GM19324 (cell line): ENCODE data around the gene PON2.
"Not testable (repeated sequence)": the region's sequence is repeated elsewhere in the genome, so short reads cannot be mapped to it uniquely, and the experiment has no call there.

Source experiments
- ATAC-seq: cut with Tn5 transposase; IDR thresholded peaks from one replicate; pipeline ENCODE4 v1.9.1; 2021; ENCODE audit warnings: mild to moderate bottlenecking, moderate library complexity; ENCODE audit not compliant: unreplicated experiment, low FRiP score

PON2 gene

DNA sequence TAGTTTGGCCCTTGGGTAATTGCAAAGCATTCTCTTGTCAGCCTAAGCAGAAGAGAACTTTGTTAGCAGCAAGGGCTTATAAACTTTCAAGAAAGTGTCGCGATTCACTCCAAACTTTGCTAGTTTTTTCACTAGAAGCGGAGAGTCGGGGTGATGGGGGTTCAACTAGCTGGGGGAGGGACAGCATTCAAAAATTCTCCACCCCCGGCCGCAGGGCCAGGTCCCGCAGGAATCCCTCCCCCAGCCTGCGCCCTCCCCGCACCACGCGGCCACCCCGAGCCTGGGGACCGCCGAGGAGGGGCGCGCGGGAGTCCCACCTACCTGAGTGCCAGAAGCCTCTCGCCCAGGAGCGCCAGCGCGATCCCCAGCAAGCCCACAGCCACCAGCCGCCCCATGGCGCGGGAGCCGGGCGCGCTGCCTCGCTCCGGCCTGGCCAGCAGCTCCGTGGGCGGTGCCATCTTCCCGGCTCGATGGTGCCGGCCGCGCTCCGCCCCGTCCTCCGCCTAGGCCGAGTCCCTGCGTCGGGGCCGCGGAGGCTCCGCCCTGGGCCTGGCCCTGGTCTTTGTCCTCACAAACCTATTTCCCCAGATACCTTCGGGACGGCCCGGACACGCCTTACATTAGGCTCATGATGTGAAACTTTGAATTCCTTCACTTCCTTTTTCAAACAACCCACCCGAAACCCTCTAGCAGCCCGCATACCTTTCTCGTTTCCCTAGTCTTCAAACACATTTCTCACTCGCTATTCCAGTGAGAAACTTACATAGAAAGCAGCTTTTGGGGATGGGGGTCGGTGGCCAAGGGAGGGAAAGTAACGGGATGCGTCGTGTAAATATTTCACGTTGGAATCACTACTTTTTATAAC, at the start of gene PON2:
PON2 (minus strand) TSS at position 472 of the 865 bp plus-strand sequence; CDS start at position 395, 77 bp downstream.
- ATAC-seq: peak; percentile 99

DNA sequence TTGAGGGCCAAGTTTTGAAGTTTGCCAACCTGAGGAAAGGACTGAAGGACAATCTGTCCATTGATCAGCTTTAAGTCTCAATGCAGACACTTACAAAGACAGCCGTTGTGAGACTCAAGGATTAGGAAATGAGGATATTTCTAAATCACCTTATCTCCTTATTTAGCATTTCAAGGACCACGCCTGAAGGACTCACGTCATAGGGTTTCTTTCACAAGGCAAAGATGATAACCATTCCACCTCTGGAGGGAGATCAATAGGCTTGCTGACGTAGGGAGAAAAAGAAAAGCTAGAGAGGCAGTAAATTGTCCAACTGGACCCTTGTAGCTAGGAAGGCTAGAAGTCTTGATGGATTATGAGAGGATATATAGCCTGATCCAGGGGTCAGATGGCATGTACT, 47.6 kb upstream of the PON2 start:
- no peak for ATAC-seq

DNA sequence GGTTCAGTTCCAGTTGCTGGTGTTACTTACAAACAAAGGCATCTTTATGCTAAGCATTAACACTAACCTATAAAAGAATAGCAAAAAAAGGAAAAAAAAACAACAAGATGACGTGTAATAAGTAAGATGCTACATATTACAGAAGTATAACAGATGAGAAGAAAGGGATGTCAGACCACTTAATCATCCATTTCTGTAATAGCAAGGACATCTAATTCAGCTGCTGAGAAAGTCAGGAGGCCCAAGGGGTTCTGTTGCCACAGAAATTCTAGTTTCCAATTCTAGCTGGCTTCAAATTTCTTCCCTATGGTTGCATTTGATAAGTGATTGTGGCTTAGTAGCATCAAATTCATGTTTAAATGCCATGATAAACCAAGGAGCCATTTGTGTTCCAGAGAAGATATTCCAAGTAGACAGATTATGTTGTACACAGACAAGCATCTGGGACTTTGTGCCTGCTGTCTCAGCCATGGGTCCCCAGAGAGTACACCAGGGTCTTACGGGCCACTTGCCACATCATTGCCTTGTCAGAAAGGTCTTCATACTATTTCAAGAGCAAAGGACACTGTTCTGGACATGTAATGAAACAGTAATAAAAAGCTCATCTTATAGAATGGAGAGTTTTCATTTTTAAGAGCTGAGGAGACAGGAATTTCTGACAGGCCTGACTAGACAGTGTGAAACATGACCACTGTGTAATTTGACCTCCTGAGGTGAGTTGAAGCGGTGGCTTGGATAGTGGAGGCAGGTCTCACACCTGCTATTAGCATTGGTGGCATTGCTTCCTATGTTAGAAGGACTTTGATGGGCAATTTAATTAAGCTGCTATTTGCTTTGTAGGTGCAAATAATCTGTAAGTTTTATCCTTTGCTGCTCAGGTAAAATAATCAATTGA, 46.7 kb upstream of the PON2 start:
- ATAC-seq: no peak

DNA sequence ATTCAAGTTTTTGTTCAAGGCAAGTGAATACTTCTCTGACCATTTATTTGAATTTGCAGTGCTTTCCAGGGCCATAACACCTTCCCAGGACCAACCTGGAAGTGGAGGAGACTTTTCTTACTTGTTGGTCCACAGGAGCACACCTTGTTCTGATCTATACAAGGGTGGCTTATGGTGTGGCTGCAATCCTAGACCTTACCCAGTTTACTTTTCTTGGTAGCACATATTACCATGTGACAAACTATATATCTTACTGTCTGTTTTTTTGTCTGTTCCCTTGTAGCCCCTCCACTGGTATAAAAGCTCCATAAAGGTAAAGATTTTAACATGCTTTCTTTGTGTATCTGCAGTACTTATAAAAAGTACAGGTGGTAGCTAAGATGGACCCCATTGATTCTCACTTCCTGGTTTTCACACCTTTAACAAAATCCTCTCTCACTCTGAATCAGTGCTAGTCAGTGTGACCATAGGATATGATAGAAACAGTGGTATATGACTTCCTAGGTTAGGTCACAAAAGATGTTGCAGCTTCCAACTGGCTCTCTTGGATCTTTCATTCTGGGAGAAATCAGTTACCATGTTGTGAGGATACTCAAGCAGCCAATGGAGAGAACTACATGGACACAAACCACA, 45.3 kb upstream of the PON2 start:
- peak; percentile 58 for ATAC-seq

DNA sequence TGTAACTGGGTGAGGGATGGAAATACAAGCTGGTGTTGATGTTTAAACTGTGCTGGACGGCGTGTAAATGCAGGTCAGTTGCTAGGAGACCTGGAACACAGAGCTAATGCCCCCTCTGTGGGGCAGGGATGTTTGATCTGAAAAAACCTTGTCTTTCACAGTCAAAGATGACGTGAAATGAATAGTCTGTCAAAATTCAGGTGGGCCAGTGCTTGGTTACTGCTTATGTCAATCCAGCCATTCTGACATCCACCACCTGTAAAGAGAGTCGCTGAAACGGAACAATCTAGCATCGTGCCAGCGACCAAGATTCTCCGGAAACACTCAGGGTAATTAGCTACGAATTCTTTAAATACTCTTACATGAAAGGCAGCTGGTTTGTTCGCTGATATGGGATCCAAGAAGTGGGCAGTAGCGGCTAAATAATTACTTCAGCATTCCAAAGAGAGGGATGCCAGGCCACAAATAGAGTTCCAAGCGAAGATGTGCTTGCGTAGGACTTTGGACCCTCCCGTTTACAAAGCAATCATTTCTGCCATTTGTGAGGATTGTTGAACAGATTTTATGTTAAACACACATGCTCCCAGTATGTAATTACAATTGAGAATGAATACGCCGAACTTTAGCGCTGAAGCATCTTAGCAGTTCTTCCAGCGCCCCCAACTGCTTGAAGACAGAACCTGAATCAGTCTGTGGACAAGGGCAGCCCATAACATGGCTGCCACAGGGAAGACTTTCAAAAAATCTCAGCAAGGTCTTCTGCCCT, 43.6 kb upstream of the PON2 start:
- ATAC-seq: no peak

DNA sequence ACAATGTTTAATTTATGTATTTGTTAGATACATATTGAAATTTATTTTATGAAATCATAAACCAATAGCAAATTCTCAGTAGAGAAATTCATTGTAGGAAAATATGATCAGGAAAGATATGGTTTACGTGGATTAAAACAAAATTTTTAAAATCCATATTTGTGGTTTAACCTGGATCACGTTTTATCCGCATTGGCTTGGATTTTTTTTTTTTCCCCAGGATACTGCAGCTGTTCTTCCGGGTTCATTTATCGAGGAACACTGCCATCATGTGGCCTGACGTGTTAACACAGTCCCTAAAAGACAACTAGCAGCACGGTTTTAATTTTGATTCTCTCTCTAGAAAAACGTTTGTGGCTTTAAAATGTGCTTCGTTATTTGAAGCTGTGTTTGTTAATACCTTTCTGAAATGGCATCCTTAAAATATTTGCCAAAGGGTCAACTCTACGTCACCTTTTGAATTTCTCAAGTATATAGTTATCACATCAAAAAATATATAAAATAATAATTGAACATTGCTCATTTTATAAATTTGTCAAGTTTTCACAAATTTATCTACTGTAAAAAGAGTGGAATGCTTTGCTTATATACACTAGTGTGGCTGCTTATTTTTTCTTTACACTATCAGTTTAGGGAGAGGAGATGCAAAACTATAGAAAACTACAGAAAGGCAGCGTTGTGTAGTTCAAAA, 42.2 kb upstream of the PON2 start:
- ATAC-seq: no peak

DNA sequence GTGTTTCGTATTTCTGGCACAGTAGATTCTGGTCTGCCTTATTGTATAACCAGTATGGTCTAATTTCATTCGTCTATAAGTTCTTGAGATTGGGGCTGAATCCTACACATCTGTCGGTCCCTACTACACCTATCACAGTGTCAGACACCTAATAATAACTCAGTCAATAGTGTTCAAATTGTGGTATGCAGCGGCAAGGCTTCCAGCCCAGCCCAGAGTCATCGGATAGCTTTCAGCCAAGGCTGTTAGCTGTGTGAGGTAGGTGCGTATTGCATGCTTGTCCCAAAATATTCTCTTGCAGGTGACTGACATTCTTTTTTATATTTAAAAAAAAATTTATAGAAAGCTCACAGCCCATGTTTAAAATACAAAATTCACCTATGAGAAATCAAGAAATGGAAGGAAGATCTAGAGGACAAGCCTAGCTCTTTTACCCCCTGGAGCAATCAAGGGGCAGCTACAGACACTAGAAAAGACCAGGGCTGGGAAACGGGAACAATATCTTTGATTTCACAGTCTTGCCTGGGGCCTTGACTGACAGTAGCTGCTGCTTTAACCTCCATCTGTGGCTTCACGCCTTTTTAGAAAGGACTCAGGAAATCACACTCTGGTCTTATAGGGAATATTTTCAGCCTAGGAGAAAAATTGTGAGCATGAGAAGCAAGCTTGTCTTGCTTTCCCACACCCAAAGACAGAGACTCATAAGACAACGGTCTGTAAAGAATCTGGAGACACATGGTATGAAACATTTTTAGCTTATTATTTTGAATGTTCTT, 41.4 kb upstream of the PON2 start:
- ATAC-seq: no peak

DNA sequence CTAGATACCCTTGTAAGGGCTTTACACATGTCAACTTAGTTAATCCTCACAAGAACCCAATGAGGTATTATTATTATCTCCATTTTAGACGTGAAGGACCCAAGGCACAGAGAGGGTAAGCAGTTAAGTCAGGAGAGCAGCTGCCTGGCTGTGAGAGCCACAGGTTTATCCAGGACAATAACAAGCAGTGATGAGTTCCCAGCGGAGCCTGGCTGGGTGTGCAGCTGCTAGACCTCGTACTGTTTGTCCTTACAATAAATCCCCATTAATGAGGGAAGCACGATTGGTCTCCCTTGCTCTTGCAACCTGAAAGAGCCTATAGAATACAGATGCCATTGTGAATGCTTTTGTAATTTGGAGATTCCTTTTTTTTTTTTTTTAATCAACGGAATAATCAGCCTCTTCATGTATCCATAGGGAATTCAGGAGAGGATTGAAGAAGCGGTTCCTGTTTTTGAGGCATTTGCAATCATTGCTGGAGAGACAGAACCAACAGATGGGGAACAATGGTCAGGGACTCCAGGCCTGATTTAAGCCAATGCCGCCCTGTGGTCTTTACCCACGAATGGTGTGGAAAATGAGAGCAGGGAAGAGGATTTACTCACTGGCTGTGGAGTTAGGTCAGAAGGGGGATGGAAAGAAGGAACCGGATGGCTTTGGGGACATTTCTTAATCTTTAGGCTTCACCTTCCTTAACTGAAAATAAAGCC, 38.6 kb upstream of the PON2 start:
- ATAC-seq: no peak

DNA sequence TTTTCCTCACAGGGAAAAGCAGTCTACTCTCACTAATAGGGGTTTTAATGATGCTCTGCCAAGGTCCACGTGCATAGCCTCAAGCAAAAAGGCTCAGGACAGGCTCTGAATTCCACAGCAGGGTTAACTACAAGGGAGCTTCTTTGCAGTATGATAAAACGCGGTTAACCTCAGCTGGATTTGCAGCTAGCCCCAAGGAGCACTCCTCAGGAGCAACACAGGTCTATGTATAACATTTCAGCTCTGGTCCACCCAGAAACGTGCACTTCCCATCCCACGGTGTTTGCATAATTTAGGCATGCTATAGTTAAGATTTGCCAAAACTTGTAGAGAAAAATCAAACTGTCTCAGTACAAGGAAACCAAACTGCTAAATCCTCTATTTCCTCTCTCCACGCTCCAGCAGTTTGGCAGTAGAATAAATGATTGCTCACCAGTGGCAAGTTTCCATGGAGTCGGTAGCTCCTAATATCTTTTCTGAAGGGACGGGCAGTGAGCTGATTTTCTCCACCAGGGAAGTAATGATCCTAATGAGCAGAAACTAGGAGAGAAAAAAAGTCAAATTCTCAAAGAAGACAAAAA, 37.8 kb upstream of the PON2 start:
- no peak for ATAC-seq

DNA sequence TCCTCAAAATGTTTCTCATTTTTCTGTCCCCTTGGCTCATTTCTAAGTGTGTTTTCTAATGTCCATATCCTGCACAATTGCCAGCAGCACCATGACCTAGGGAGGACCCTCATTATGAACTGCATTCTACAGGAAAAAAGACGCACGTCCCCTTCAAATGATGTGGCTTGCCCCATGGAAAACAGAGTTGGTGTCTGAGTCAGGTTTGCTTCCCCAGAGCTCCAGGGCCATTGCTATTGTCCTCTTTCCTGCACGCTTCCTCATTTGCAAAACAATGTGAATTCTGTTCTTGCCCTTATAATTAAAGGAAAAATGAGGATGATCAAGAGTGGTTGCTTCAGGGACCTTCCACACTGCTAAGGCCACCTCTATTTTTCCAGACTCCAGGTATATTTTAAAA, 36.2 kb upstream of the PON2 start:
- ATAC-seq: no peak

DNA sequence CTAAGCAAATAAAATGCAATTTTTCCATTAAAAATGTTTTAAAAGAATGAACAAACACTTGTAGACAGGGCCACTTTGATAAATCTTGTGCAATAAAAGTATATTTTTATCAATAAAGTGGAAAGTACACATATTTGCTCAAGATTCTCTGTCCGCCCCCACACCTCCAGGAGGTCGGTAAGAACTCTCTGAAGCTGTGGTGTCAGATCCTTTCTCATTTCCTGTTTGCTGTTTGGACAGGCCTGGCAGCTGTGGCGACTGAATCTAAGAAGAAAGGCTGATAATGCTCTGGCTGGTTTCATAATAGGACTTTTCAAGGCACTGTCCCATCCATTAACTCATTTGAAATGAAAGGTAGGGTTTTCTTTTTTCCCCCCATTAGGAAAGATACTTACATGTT, 35.6 kb upstream of the PON2 start:
- peak; percentile 95 for ATAC-seq

DNA sequence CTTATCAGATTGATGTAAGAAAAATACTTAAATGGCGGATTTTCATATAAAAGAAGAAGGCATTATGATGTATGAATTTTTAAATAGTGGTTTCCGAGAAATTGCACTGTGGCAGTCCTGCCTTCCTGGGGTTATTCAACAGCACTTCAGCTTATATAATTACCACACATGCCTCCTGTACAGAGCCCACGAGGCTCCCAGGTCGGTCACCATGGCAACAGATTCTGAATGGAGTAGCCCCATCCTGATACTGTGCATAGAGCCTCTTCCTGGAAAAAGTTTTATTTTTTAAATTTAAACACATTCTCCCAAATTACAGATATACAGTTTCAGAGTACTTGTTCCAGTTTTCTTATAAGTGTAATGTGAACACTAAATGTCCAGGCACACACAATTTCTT, 35.0 kb upstream of the PON2 start:
- no peak for ATAC-seq

DNA sequence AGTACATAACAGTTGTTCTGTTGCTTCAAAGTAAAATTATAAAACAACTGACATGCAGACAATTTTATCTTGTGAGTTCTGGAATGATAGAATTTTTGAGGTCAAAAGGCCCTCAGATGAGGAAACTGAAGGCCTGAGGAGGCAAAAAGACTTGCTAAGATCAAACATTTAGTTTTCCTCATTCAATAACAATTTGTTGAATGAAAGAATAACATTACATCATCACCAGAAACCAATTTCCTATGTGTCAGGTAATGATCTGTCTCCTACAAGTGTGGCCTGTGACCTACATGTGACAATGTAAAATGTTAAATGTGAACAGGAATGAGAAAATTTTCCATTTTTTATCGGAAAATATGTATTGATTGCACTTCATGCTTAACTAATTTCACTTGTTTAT, 34.4 kb upstream of the PON2 start:
- ATAC-seq: no peak

DNA sequence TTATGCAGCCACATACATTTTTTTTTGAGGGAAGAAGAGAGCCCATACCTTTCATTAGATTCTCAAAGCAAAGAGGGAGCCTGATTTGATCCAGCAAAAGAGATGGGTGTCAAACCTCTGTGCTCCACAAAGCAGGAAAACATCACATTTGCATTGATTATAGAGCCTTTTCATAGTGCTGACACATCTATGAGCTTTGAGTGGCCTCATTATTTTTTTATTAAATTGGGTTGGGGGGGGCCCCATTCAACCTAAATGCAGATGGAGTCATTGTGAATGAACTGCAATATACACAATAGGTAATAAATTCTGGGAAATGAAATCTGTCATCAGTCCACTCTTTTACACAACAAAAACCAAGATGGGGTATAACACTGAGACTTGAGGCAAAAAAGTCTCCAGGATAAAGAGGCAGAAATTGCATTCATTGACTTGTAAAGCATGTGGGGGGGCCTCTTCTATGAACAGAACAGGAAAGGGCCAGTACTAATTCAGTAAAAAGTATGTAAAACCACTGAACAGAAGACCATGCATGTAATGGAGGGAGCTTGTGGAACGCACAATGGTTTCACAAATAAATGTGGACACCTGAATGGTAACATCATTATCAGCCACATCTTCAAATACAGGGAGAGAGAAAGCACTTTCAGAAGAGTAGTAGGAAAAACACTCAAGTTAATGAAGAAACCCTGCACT, 33.2 kb upstream of the PON2 start:
- no peak for ATAC-seq

DNA sequence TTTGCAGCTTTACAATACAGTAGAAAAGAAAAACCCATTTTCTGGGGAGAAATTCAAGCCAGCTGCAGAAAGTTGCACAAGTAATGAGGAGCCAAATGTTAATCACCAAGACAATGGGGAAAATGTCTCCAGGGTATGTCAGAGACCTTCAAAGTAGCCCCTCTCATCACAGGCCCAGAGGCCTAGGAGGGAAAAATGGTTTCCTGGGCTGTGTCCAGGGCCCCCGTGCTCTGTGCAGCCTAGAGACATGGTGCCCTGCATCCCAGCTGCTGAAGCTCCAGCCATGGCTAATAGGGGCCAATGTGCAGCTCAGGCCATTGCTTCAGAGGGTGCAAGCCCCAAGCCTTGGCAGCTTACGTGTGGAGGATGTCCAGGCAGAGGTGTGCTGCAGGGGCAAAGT, 25.8 kb upstream of the PON2 start:
- not testable (repeated sequence) for ATAC-seq

DNA sequence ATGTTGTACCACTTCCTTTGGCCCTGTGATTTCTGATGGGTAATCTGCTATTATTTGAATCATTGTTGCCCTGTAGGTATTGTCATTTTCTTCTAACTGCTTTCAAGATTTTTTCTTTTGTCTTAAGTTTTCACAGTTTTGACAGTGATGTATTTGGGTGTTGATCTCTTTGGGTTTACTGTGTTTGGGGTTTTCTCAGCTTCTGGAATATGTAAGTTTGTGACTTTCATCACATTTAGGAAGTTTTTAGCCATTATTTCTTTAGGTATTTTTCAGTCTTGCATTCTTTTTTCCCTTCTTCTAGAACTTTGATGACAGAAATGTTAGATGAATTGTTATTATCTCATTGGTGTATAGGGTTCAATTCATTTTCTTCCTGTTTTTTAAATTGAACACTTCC, 23.1 kb upstream of the PON2 start:
- no peak for ATAC-seq

DNA sequence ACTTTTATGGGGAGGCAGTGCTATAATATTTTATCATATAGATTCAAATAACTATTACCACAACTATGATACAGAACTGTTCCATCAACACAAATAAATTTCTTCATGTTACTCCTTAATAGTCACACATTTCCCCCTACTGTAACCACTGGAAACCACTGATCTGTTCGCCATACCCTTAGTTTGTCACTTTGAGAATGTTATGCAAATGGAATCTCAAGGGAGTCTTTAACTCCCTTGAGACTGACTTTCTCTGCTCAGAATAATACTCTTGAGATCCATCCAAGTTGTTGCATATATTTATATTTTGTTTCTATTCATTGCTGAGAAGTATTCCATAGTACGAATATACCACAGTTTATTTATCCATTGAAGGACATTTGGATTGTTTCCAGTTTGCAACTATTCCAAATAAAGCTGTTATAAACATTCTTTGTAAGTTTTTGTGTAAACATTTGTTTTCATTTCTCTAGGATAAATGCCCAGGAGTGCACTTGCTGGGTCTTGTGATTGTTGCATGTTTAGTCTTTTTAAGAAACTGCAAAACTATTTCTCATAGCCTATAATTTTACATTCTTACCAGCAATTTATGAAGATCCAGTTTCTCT, 19.7 kb upstream of the PON2 start:
- ATAC-seq: no peak
